ENCODE measurements around the gene SRGAP1.

Gene SRGAP1

GRCh38 chr12:63982604-63983295 lies 138.2 kb downstream of the SRGAP1 start (continued):
- TF ChIP-seq ZIC2 (tag by site-specific recombination; IDR thresholded peaks at IDR 0.05) (no peak), ZNF707 (tag by site-specific recombination; IDR thresholded peaks at IDR 0.05) (no peak), ZNF138 (tag by site-specific recombination; IDR thresholded peaks at IDR 0.05; ENCODE audit: borderline replicate concordance) (no peak), ZNF132 (tag by site-specific recombination; IDR thresholded peaks at IDR 0.05; ENCODE audit: borderline replicate concordance) (no peak), YY1 (tag by site-specific recombination; IDR thresholded peaks at IDR 0.05) (no peak)

- ChIA-PET CTCF (no interaction called here), POLR2A (no interaction called here)
- H3K9me3 ChIP-seq (ENCODE audit: control insufficient read depth, insufficient read depth, low read depth, low read length): no peaks in the 10 kb centered on the region
- no peak overlapping the region for H3K4me3 ChIP-seq (ENCODE audit: low read depth, low read length)
- TF ChIP-seq PRDM4 (tag by site-specific recombination; IDR thresholded peaks at IDR 0.05): no peak
- no peak for TF ChIP-seq MYNN (tag by site-specific recombination; IDR thresholded peaks at IDR 0.05; ENCODE audit: borderline replicate concordance)
- no peak for TF ChIP-seq ZNF114 (tag by site-specific recombination; IDR thresholded peaks at IDR 0.05)
- TF ChIP-seq ZBTB1 (tag by site-specific recombination; IDR thresholded peaks at IDR 0.05): no peak
- H3K36me3 ChIP-seq (ENCODE audit: control insufficient read depth in 2 of 2, insufficient read depth in 1 of 2, low read length in 2 of 2): no peaks in the 10 kb centered on the region; a peak in 1 of 3 replicates
- H3K27ac ChIP-seq (ENCODE audit: extremely low read depth, low read depth, low read length): no peak overlapping the region
- no peaks in the 10 kb centered on the region for H3K4me1 ChIP-seq (ENCODE audit: control insufficient read depth, insufficient read depth, low read length)
Observed at GRCh38 chr12:63985456-63985855, 141.0 kb downstream of the SRGAP1 start.

GRCh38 chr12:63985945-63986344 lies 141.4 kb downstream of the SRGAP1 start:
- Histone ChIP-seq H3K4me1 (ENCODE audit: control insufficient read depth, insufficient read depth, low read length) (no peaks in the 10 kb centered on the region), H3K9me3 (ENCODE audit: control insufficient read depth, insufficient read depth, low read depth, low read length) (no peaks in the 10 kb centered on the region), H3K27ac (ENCODE audit: extremely low read depth, low read depth, low read length) (no peak overlapping the region), H3K36me3 (ENCODE audit: control insufficient read depth in 2 of 2, insufficient read depth in 1 of 2, low read length in 2 of 2) (no peaks in the 10 kb centered on the region; a peak in 1 of 3 replicates), H3K4me3 (ENCODE audit: low read depth, low read length) (no peak overlapping the region)
- no peak for TF ChIP-seq PRDM6 (tag by site-specific recombination; IDR thresholded peaks at IDR 0.05)
- TF ChIP-seq KLF1 (tag by site-specific recombination; IDR thresholded peaks at IDR 0.05): no peak
- no peak for TF ChIP-seq ZNF76 (tag by site-specific recombination; IDR thresholded peaks at IDR 0.05; ENCODE audit: borderline replicate concordance, low read depth)
- peak; percentile 96 for TF ChIP-seq PRDM1 (tag by site-specific recombination; IDR thresholded peaks at IDR 0.05)
- 0 out of 2 replicates have a peak, but pooled peaks have one; percentile 16 for TF ChIP-seq ZNF366 (tag by site-specific recombination; conservative IDR thresholded peaks at IDR 0.05)
- ChIA-PET CTCF (no interaction called here), POLR2A (no interaction called here)

GRCh38 chr12:63989301-63989845 lies 144.9 kb downstream of the SRGAP1 start:
- no peaks in the 10 kb centered on the region for H3K4me1 ChIP-seq (ENCODE audit: control insufficient read depth, insufficient read depth, low read length)
- no peaks in the 10 kb centered on the region for H3K9me3 ChIP-seq (ENCODE audit: control insufficient read depth, insufficient read depth, low read depth, low read length)
- H3K4me3 ChIP-seq (ENCODE audit: low read depth, low read length): no peak overlapping the region
- ChIA-PET POLR2A (no interaction called here), CTCF (interaction anchor here (0.7 kb wide), 2 partner anchors 15 to 77 kb away, joined by 3 read pairs; no protein-coding TSS in a partner anchor)
- H3K36me3 ChIP-seq (ENCODE audit: control insufficient read depth in 2 of 2, insufficient read depth in 1 of 2, low read length in 2 of 2): no peaks in the 10 kb centered on the region; a peak in 1 of 3 replicates
- no peak overlapping the region for H3K27ac ChIP-seq (ENCODE audit: extremely low read depth, low read depth, low read length)
- TF ChIP-seq SP7 (tag by site-specific recombination; IDR thresholded peaks at IDR 0.05) (no peak), ZXDB (tag by site-specific recombination; IDR thresholded peaks at IDR 0.05) (no peak), ZNF391 (tag by site-specific recombination; IDR thresholded peaks at IDR 0.05; ENCODE audit: borderline replicate concordance, low read depth) (no peak), ZNF362 (tag by site-specific recombination; IDR thresholded peaks at IDR 0.05) (no peak), MYNN (tag by site-specific recombination; IDR thresholded peaks at IDR 0.05; ENCODE audit: borderline replicate concordance) (no peak), ZEB2 (tag by site-specific recombination; IDR thresholded peaks at IDR 0.05) (no peak), ZSCAN5A (tag by site-specific recombination; IDR thresholded peaks at IDR 0.05) (no peak), ZNF112 (tag by site-specific recombination; IDR thresholded peaks at IDR 0.05) (no peak), ZNF2 (tag by site-specific recombination; IDR thresholded peaks at IDR 0.05) (no peak)
